GM10847 (cell line): ENCODE measurements around the gene HNRNPUL1.

Source experiments
- POLR2A ChIP-seq: IDR thresholded peaks from 2 replicates; pipeline ENCODE4 v1.6.1; 2011; ENCODE audit not compliant: insufficient read length; ENCODE audit errors: extremely low read depth

Gene HNRNPUL1

GRCh38 chr19:41339936-41340335, 75.8 kb downstream of the HNRNPUL1 start:
- TF ChIP-seq POLR2A = no peak

DNA sequence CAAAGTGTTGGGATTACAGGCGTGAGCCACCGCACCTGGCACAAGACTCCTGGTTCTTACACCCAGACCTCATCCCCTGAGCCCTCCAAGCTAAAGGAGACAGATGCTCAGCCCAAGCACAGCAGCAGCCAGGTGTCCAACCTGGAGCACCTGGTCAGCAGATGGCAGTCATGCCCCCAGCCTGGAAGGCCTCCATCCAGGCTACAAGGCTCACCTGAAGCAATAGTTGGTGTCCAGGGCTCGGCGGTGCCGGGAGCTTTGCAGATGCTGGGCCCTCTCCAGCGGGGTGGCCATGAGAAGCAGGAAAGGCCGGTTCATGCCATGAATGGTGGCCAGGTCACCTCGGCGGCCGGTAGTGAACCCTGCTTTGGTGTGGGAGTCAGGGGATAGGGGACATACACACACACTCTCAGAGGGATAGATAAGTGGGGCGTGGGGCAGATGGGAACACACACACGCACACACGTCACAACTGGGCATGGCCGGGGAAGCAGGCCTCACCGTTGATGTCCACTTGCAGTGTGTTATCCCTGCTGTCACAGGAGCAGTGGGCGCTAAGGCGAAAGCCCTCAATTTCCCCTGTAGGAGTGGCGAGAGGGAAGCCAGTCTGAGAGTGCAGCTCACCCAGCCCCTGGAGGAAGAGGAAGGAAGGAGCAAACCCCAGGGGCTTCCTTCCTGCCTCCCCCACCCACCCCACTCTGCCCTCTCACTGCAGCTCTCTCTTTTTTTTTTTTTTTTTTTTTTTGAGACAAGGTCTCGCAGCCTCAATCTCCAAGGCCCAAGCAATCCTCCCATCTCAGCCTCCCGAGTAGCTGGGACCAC, 77.7 kb downstream of the HNRNPUL1 start:
- TF ChIP-seq POLR2A = no peak

GRCh38 chr19:41344162-41344561, 80.0 kb downstream of the HNRNPUL1 start:
- no peak for TF ChIP-seq POLR2A

DNA sequence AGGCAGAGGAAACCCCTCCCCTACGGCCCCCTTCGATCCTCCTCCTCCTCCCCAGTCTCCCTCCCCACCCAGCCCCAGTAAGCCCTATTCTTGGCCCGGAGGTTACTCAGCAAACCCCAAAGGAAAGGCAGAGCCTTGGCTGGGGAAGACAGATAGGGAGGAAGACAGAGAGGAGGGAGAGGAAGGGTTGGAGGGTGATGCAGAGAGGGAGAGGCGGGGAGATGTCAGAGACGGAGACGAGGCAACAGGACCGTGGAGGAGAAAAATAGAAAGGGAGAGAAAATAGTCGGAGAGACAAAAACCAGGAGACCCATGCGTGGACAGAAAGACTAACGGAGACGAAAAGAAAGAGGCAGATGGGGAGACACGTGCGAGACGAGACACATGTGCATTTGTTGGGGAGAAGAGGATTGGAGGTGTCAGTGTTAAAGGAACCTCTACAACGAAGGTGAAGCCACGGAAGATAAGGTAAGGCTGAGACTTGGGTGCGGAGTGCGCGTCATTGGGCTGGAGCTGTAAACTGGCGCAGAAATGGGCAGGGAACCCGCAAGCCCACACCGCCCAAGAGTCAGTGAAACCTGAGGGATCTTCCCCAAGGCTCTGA, 86.7 kb downstream of the HNRNPUL1 start:
- TF ChIP-seq POLR2A = no peak

DNA sequence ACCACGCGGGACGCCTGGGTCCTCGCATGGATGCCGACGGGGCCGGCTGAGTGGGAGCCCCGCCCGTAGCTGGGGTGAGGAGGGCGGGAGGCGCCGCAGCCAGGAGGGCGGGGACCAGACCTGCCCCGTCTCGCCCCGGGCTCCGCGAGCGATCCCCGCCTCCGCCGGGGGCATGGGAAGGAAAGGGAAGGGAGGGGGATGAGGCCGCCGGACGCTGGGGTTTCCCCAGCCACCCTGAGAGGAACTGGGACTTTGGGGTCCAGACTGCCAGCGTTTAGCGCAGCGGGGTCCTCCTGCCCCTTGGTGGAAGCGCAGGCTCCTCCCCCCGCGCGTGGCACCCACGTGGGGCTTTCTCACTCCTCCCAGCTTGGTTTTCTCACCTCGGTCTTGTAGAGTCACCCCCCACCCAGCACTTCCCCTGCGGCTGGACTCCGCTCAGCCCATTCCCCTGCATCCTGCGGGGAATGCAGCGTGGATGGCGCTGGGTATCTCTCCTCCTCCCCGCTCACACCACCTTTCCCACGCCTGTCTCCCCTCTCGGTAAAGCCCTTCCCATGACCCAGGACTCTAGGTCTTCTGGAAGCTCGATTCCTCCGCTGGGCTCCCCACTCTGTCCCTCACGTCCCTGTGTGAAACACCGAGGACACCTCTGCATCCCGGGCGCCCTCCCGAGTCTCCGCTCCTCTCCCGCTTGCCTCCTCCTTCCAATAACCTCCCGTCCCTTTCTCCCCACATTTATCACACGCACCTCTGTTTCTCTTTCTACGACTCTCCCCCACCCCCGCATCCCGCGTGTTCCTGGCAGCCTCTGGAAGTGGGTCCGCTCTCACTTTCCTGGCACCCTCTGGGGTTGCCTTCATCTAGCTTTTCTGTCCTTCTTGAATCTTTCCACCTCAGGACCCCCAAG, 87.4 kb downstream of the HNRNPUL1 start:
- TF ChIP-seq POLR2A = peak; percentile 61

DNA sequence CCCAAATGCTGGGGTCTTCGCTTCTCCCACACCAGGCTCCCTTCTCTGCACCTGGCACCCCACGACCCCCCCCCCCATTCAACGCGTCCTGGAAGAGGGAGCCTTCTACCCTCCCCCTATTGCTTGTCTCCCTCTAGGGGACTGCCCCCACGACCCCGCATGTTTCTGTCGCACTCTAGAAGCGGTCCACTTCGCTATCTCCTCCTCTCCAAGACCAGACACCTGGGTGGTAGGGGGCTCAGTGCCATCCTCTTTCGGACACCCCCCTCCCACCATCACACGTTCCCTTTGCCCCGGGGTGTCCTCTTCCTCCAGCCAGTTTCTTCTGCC, 88.1 kb downstream of the HNRNPUL1 start:
- no peak for TF ChIP-seq POLR2A

DNA sequence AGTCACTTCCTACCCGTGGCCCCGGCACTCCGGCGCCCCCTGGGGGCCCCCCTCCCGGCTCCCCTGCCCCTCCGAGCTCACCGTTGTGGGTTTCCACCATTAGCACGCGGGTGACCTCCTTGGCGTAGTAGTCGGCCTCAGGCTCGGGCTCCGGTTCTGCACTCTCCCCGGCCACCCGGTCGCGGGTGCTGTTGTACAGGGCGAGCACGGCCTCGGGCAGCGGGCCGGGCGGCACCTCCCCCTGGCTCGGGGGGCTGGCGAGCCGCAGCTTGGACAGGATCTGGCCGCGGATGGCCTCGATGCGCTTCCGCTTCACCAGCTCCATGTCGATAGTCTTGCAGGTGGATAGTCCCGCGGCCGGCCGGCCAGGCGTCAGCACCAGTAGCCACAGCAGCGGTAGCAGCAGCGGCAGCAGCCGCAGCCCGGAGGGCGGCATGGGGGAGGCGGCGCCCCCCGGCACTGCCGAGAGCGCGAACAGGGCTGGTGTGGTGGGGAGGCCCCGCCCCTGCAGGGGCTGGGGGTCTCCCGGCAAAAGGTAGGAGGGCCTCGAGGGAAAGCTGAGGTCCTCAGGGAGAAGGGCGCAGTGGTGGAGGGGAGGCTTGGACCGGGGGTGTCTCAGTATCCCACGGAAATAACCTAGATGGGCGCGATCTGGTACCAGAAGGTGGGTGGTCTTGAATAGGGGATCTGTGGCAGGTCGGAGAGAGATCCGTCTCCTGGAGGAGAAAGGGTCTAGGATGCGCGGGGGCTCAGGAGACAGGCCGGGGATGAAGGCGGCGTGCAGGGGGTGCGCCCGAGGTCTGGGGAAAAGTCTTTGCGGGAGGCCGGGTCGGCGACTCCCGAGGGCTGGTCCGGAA, 88.7 kb downstream of the HNRNPUL1 start:
- peak; percentile 25 for TF ChIP-seq POLR2A

- peak; percentile 93 for TF ChIP-seq POLR2A
Observed at GRCh38 chr19:41353466-41354342, 89.5 kb downstream of the HNRNPUL1 start, which contains the start of gene TGFB1. Gene TGFB1, minus strand, starts transcription at chr19:41353922. Its CDS starts 878 bp downstream, at chr19:41353044.

- TF ChIP-seq POLR2A = no peak
Observed at GRCh38 chr19:41354343-41354953, 90.3 kb downstream of the HNRNPUL1 start.

GRCh38 chr19:41355035-41355434, 90.9 kb downstream of the HNRNPUL1 start:
- TF ChIP-seq POLR2A = no peak

DNA sequence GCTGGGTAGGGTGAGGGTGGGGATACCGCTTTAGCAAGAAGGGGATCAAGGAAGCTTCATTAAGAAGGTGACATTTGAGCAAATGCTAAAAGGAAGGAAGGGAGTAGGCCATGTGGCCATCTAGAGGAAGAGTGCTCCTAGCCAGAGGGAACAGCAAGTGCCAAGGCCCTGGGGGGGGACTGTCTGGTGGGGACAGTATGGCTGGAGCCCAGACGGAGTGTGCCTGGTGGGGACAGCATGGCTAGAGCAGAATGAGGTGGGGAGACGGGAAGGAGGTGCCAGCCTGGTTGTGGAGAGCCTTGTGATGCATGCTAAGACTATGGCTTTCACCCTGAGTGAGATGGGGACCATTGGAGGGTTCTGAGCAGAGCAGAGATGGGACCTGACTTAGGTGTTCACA, 91.6 kb downstream of the HNRNPUL1 start:
- TF ChIP-seq POLR2A = no peak

DNA sequence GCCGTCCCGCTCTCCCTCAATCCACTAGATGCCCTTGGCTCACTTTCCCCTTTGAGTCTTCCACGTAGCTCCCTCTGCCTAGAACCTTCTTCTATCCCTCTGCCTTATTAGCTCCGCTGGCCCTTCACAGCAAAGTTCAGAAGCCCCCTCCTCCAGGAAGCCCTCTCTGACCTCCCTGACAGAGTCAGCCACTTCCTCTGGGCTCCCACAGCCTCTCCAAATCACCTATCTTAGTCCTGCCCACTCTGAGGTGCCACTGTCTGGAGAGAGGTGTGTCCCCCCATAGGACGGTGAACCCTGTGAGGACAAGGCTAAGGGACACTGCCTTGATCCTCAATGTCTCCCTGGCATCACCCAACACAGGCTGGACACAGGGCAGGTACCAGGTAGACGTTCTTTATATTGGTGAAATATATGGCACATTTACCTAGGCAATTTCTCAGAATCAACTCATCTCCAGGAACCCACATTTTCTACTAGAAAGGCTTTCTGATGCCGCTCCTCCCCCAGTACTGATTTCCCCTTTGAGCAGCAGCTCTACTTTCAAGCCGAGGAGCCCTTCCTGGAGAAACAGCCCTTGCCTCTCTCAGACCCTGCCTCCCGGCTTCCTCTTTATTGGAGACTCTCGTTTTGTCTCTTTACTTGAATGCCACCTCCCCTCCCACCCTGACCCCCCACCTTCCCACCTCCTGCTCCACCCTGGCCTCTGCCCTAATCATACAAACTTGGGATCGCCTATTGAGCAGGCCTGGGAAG, 93.0 kb downstream of the HNRNPUL1 start:
- no peak for TF ChIP-seq POLR2A
